HepG2 (cell line): ENCODE measurements around the gene BHLHA9. TPM values are rescaled to one million over a fixed set of nuclear protein-coding genes. Genes with fewer than 3 reads are reported as not detected.

ENCODE experiments used
- ATAC-seq: fragments of 200-7000 bp; cut with Tn5 transposase; 3 replicates; pipeline ENCODE4 v1.9.1; 2020; ENCODE audit warnings: mild to moderate bottlenecking, moderate library complexity
- BruUV-seq: library from RNA; stranded (reverse); fragments of 400-500 nt; replicated peaks from 2 replicates; lab custom pipeline; 2021; lab: Mats Ljungman, UMichigan
- CTCF ChIA-PET: fragments of 300-600 bp; formaldehyde crosslinking; extraction: SDS; loops from one replicate; lab custom pipeline; 2021; ENCODE audit warnings: low total read pairs, inconsistent platforms, low intra/inter-chr PET ratio; lab: Yijun Ruan, JAX
- POLR2A ChIA-PET: fragments of 350-600 bp; sonication (Branson Sonifier 250); formaldehyde crosslinking; loops from one replicate; lab custom pipeline; 2020; ENCODE audit warnings: antibody characterized with exemption, inconsistent platforms; lab: Yijun Ruan, JAX
- DNase-seq: peaks from one replicate; pipeline ENCODE4 v3.0.0-alpha.2; 2015; ENCODE audit warnings: low spot score
- FAIRE-seq: peaks from 3 replicates; lab custom pipeline; 2011; peaks lifted over from hg19 to GRCh38; lab: Jason Lieb, UNC
- H2AFZ ChIP-seq: one replicate; pipeline ENCODE4 v1.6.1; 2011; ENCODE audit warnings: low read length, inconsistent platforms
- H3K27ac ChIP-seq: fragments of 300-600 bp; 3 replicates; pipeline ENCODE4 v1.8.0; 2011; ENCODE audit warnings: mixed run types, mild to moderate bottlenecking, mixed read lengths, low read length, inconsistent platforms; ENCODE audit not compliant: insufficient read depth; ENCODE audit errors: extremely low read length
- H3K27me3 ChIP-seq, 2 experiments: fragments of 200-600 bp in 1 of 2; 2 replicates in 1 of 2; 3 replicates in 1 of 2; pipeline versions ENCODE4 v1.6.0 to v1.8.0; 2011; ENCODE audit warnings: low read length in 2 of 2, mild to moderate bottlenecking in 2 of 2, moderate library complexity in 2 of 2, inconsistent platforms in 1 of 2; ENCODE audit not compliant: insufficient read depth in 2 of 2, control insufficient read depth in 1 of 2
- H3K36me3 ChIP-seq, 2 experiments: fragments of 200-600 bp in 1 of 2; replicated peaks in 1 of 2; 2 replicates in 1 of 2; 3 replicates in 1 of 2; pipeline versions ENCODE4 v1.5.1 to v1.8.0; 2011; ENCODE audit warnings: low read length in 2 of 2, inconsistent platforms in 1 of 2; ENCODE audit not compliant: insufficient read depth in 2 of 2, control insufficient read depth in 1 of 2
- H3K4me1 ChIP-seq: 2 replicates; pipeline ENCODE4 v1.5.1; 2012; ENCODE audit warnings: low read length, inconsistent platforms; ENCODE audit not compliant: insufficient read depth
- H3K4me2 ChIP-seq: 2 replicates; pipeline ENCODE4 v1.6.0; 2011; ENCODE audit warnings: low read depth, low read length, inconsistent platforms
- H3K4me3 ChIP-seq, 3 experiments: fragments of 200-600 bp in 1 of 3; sonication (generic), shearing (Covaris generic) in 1 of 3; replicated peaks in 1 of 3; 2 replicates each; pipeline ENCODE4 v1.5.1; 2011 to 2016; ENCODE audit warnings: low read length in 3 of 3, inconsistent platforms in 2 of 3, low read depth in 2 of 3, mild to moderate bottlenecking in 2 of 3, control low read depth in 1 of 3, mixed read lengths in 1 of 3; ENCODE audit not compliant: insufficient read depth in 1 of 3
- H3K79me2 ChIP-seq: one replicate; pipeline ENCODE4 v1.6.1; 2011; ENCODE audit warnings: low read length, inconsistent platforms; ENCODE audit not compliant: insufficient read depth
- H3K9ac ChIP-seq: 2 replicates; pipeline ENCODE4 v1.6.0; 2011; ENCODE audit warnings: mild to moderate bottlenecking, low read depth, low read length, inconsistent platforms; ENCODE audit not compliant: insufficient read depth
- H3K9me3 ChIP-seq: 2 replicates; pipeline ENCODE4 v1.5.1; 2012; ENCODE audit warnings: mild to moderate bottlenecking, low read length
- H4K20me1 ChIP-seq: 2 replicates; pipeline ENCODE4 v1.6.0; 2011; ENCODE audit warnings: inconsistent platforms, mild to moderate bottlenecking, low read length, moderate library complexity; ENCODE audit not compliant: insufficient read depth
- CBX1 ChIP-seq: IDR thresholded peaks from one replicate; pipeline ENCODE4 v1.6.1; 2016; ENCODE audit warnings: antibody characterized with exemption, low read depth
- CERS6 ChIP-seq: sonication (generic); formaldehyde crosslinking; IDR thresholded peaks from 2 replicates; pipeline ENCODE4 v1.5.0; 2020; ENCODE audit warnings: missing genetic modification reagents
- HMG20A ChIP-seq: IDR thresholded peaks from 2 replicates; pipeline ENCODE4 v1.6.1; 2016; ENCODE audit warnings: borderline replicate concordance
- HMGXB3 ChIP-seq: sonication (generic); formaldehyde crosslinking; IDR thresholded peaks from 2 replicates; pipeline ENCODE4 v1.4.0; 2020; ENCODE audit warnings: missing genetic modification reagents, borderline replicate concordance
- HOXA5 ChIP-seq: sonication (generic); formaldehyde crosslinking; IDR thresholded peaks from 2 replicates; pipeline ENCODE4 v1.4.0; 2020; ENCODE audit warnings: missing genetic modification reagents
- KDM5B ChIP-seq: sonication (generic); formaldehyde crosslinking; IDR thresholded peaks from 2 replicates; pipeline ENCODE4 v1.4.0; 2020; ENCODE audit warnings: missing genetic modification reagents, mild to moderate bottlenecking, borderline replicate concordance
- MTA1 ChIP-seq: sonication (generic); formaldehyde crosslinking; IDR thresholded peaks from 2 replicates; pipeline ENCODE4 v1.4.0; 2020; ENCODE audit warnings: missing genetic modification reagents, mild to moderate bottlenecking, borderline replicate concordance
- NFYB ChIP-seq: sonication (generic); formaldehyde crosslinking; IDR thresholded peaks from 2 replicates; pipeline ENCODE4 v1.4.0; 2020; ENCODE audit warnings: missing genetic modification reagents
- ZNF274 ChIP-seq: sonication (generic); formaldehyde crosslinking; IDR thresholded peaks from 2 replicates; pipeline ENCODE4 v1.5.1; 2020; ENCODE audit warnings: mild to moderate bottlenecking, missing genetic modification reagents
- ZNF557 ChIP-seq: sonication (generic); formaldehyde crosslinking; IDR thresholded peaks from 2 replicates; pipeline ENCODE4 v1.4.0; 2020; ENCODE audit warnings: missing genetic modification reagents
- ZNF605 ChIP-seq: sonication (generic); formaldehyde crosslinking; IDR thresholded peaks from 2 replicates; pipeline ENCODE4 v1.8.0; 2022; ENCODE audit warnings: mild to moderate bottlenecking, missing genetic modification reagents
- ZSCAN25 ChIP-seq: sonication (generic); formaldehyde crosslinking; IDR thresholded peaks from 2 replicates; pipeline ENCODE4 v1.8.0; 2022; ENCODE audit warnings: mild to moderate bottlenecking, missing genetic modification reagents
- WGBS: methylation state at CpG from one replicate; pipeline ENCODE4 v1.1.6; 2017; ENCODE audit warnings: low lambda C conversion rate; 5-methylcytosine and 5-hydroxymethylcytosine counted together
- in situ Hi-C: cut with HindIII; loops from 2 replicates; pipeline ENCODE4 v1.10.0; 2017; ENCODE audit warnings: low pct_unique_long_range_greater_than_20kb; ENCODE audit not compliant: extremely low pct_ligation_motif_present
- intact Hi-C: fragments of 100-400 bp; cut with micrococcal nuclease; formaldehyde crosslinking; loops from one replicate; pipeline ENCODE4 v1.10.0; 2022; ENCODE audit not compliant: unreplicated experiment
- polyA plus RNA-seq, 8 experiments: library from polyadenylated mRNA; depleted of rRNA in 3 of 8; stranded (reverse) in 7 of 8; unstranded in 1 of 8; fragments of >200 nt; fragmentation: Illumina TruSeq in 4 of 8; extraction: Trizol in 4 of 8; gene quantifications; 2 replicates each; pipeline versions ENCODE4 v1.2.1 to v1.2.3, GENCODE V29; 2011 to 2016; ENCODE audit warnings: low read depth in 4 of 8, missing spikeins in 1 of 8, mixed read lengths in 1 of 8; ENCODE audit not compliant: insufficient read depth in 1 of 8
- total RNA-seq, 5 experiments: library from RNA; depleted of rRNA; stranded (reverse); fragments of >200 nt; fragmentation: Illumina TruSeq; extraction: Trizol; gene quantifications; 2 replicates each; pipeline ENCODE4 v1.2.3, GENCODE V29; 2016; ENCODE audit warnings: low read depth in 1 of 5

The BHLHA9 gene
- total and polyA plus RNA-seq, 2 of the 13 experiments (the other 11 are each of a cell fraction or from before 2014, with no cell fraction given) = not detected

- TF ChIP-seq HMGXB3 (CRISPR knock-in tag) (no peak), ZNF274 (CRISPR knock-in tag) (no peak), ZNF605 (CRISPR knock-in tag) (no peak), NFYB (CRISPR knock-in tag) (no peak), HMG20A (CRISPR knock-in tag) (no peak), ZNF557 (CRISPR knock-in tag) (no peak), KDM5B (CRISPR knock-in tag) (no peak)
These were observed 38.8 kb upstream of the BHLHA9 start (continued) for GRCh38 chr17:1231456-1231855.

GRCh38 chr17:1232331-1232730 is 37.9 kb upstream of the BHLHA9 start:
- no TSS peak for BruUV-seq
- H3K36me3 ChIP-seq = no peaks in the 10 kb centered on the region
- intact Hi-C loops (no loop called here), in situ Hi-C loops (no loop called here)
- CTCF ChIA-PET = no interaction called here
- no peaks in the 10 kb centered on the region for H3K79me2 ChIP-seq
- FAIRE-seq (no peak), DNase-seq (no peak), ATAC-seq (no peak)
- WGBS = 10% methylated on average over 5 of the region's 8 CpGs
- H4K20me1 ChIP-seq = peaks cover 4% of the 10 kb centered on the region; the same call in 1 of the 2 replicates
- no peak overlapping the region for H3K4me3 ChIP-seq
- 0 out of 2 replicates have a peak, but pooled peaks cover 6% of the 10 kb centered on the region for H3K4me1 ChIP-seq
- H2AFZ ChIP-seq = no peak overlapping the region
- no peak overlapping the region for H3K4me2 ChIP-seq
- no peak overlapping the region for H3K9ac ChIP-seq
- H3K27me3 ChIP-seq = peaks cover 9 to 40% of the 10 kb centered on the region in 2 experiments
- H3K27ac ChIP-seq = no peak overlapping the region
- no peaks in the 10 kb centered on the region for H3K9me3 ChIP-seq
- POLR2A ChIA-PET = no interaction called here
- no peak for TF ChIP-seq MTA1
- no peak for TF ChIP-seq CBX1
- TF ChIP-seq ZSCAN25 (CRISPR knock-in tag) = no peak
- TF ChIP-seq HOXA5 = no peak
- TF ChIP-seq CERS6 = no peak
